HepG2 (cell line): ENCODE measurements around the gene MTA2. TPM values are rescaled to one million over a fixed set of nuclear protein-coding genes. Genes with fewer than 3 reads are reported as not detected.

Experiments used
- AGO1 ChIP-seq: fragments of 200-400 bp; formaldehyde crosslinking; IDR thresholded peaks from 2 replicates; pipeline ENCODE4 v1.6.1; 2017; ENCODE audit warnings: mild to moderate bottlenecking, low read depth, low read length, moderate library complexity; ENCODE audit not compliant: poor library complexity, severe bottlenecking
- BRCA1 ChIP-seq: sonication (generic); formaldehyde crosslinking; IDR thresholded peaks from 2 replicates; pipeline ENCODE4 v1.4.0; 2020; ENCODE audit warnings: missing genetic modification reagents
- ELF1 ChIP-seq: sonication (generic); formaldehyde crosslinking; IDR thresholded peaks from 2 replicates; pipeline ENCODE4 v1.4.0; 2020; ENCODE audit warnings: missing genetic modification reagents
- ERF ChIP-seq: IDR thresholded peaks from 2 replicates; pipeline ENCODE4 v1.6.1; 2018; ENCODE audit warnings: missing biosample characterization, missing genetic modification reagents
- KDM5B ChIP-seq: sonication (generic); formaldehyde crosslinking; IDR thresholded peaks from 2 replicates; pipeline ENCODE4 v1.4.0; 2020; ENCODE audit warnings: missing genetic modification reagents, mild to moderate bottlenecking, borderline replicate concordance
- MAFF ChIP-seq: IDR thresholded peaks from 2 replicates; pipeline ENCODE4 v1.6.1; 2011; ENCODE audit warnings: low read depth, low read length, improper control_type of control experiment
- MLLT10 ChIP-seq: sonication (generic); formaldehyde crosslinking; IDR thresholded peaks from 2 replicates; pipeline ENCODE4 v1.4.0; 2020; ENCODE audit warnings: missing genetic modification reagents
- NFKB2 ChIP-seq: sonication (generic); formaldehyde crosslinking; IDR thresholded peaks from 2 replicates; pipeline ENCODE4 v1.4.0; 2020; ENCODE audit warnings: missing genetic modification reagents, borderline replicate concordance
- RORA ChIP-seq: sonication (generic); formaldehyde crosslinking; IDR thresholded peaks from 2 replicates; pipeline ENCODE4 v1.5.0; 2020; ENCODE audit warnings: mild to moderate bottlenecking, missing genetic modification reagents, moderate library complexity
- SIX4 ChIP-seq: sonication (generic); formaldehyde crosslinking; IDR thresholded peaks from 2 replicates; pipeline ENCODE4 v1.4.0; 2020; ENCODE audit warnings: missing genetic modification reagents
- SMAD1 ChIP-seq: sonication (generic); formaldehyde crosslinking; IDR thresholded peaks from 2 replicates; pipeline ENCODE4 v1.4.0; 2020; ENCODE audit warnings: missing genetic modification reagents, low read depth, mild to moderate bottlenecking, borderline replicate concordance
- SMAD3 ChIP-seq: sonication (generic); formaldehyde crosslinking; IDR thresholded peaks from 2 replicates; pipeline ENCODE4 v1.4.0; 2020; ENCODE audit warnings: missing genetic modification reagents
- SMYD3 ChIP-seq: sonication (generic); formaldehyde crosslinking; IDR thresholded peaks from 2 replicates; pipeline ENCODE4 v1.8.1; 2023; ENCODE audit warnings: mild to moderate bottlenecking, missing genetic modification reagents
- SPEN ChIP-seq: sonication (generic); formaldehyde crosslinking; IDR thresholded peaks from 2 replicates; pipeline ENCODE4 v1.5.1; 2020; ENCODE audit warnings: low read depth, mild to moderate bottlenecking, missing genetic modification reagents
- TAF1 ChIP-seq: sonication (generic); formaldehyde crosslinking; IDR thresholded peaks from 2 replicates; pipeline ENCODE4 v1.4.0; 2020; ENCODE audit warnings: missing genetic modification reagents
- TIGD3 ChIP-seq: sonication (generic); formaldehyde crosslinking; IDR thresholded peaks from 2 replicates; pipeline ENCODE4 v1.5.1; 2020; ENCODE audit warnings: mild to moderate bottlenecking, missing genetic modification reagents, borderline replicate concordance
- ZBTB3 ChIP-seq: sonication (generic); formaldehyde crosslinking; IDR thresholded peaks from 2 replicates; pipeline ENCODE4 v1.4.0; 2020; ENCODE audit warnings: low read depth, mild to moderate bottlenecking, moderate library complexity, missing genetic modification reagents, borderline replicate concordance
- ZKSCAN1 ChIP-seq: fragments of 150-350 bp; IDR thresholded peaks from 2 replicates; pipeline ENCODE4 v1.6.1; 2014; ENCODE audit warnings: low read length
- ZKSCAN5 ChIP-seq: sonication (generic); formaldehyde crosslinking; IDR thresholded peaks from 2 replicates; pipeline ENCODE4 v1.5.1; 2020; ENCODE audit warnings: mild to moderate bottlenecking, missing genetic modification reagents
- ZNF12 ChIP-seq: sonication (generic); formaldehyde crosslinking; IDR thresholded peaks from 2 replicates; pipeline ENCODE4 v1.5.0; 2020; ENCODE audit warnings: missing genetic modification reagents
- ZNF296 ChIP-seq: sonication (generic); formaldehyde crosslinking; conservative IDR thresholded peaks from 2 replicates; pipeline ENCODE4 v1.5.0; 2020; ENCODE audit warnings: mild to moderate bottlenecking, missing genetic modification reagents
- ZNF317 ChIP-seq: sonication (generic); formaldehyde crosslinking; IDR thresholded peaks from 2 replicates; pipeline ENCODE4 v1.5.0; 2020; ENCODE audit warnings: mild to moderate bottlenecking, missing genetic modification reagents
- ZNF367 ChIP-seq: sonication (generic); formaldehyde crosslinking; IDR thresholded peaks from 2 replicates; pipeline ENCODE4 v1.4.0; 2020; ENCODE audit warnings: missing genetic modification reagents, borderline replicate concordance
- ZNF558 ChIP-seq: sonication (generic); formaldehyde crosslinking; IDR thresholded peaks from 2 replicates; pipeline ENCODE4 v1.9.0; 2022; ENCODE audit warnings: mild to moderate bottlenecking, missing genetic modification reagents, borderline replicate concordance
- ZNF562 ChIP-seq: sonication (generic); formaldehyde crosslinking; IDR thresholded peaks from 2 replicates; pipeline ENCODE4 v1.8.0; 2022; ENCODE audit warnings: missing genetic modification reagents, borderline replicate concordance
- ZNF570 ChIP-seq: sonication (generic); formaldehyde crosslinking; IDR thresholded peaks from 2 replicates; pipeline ENCODE4 v1.4.0; 2020; ENCODE audit warnings: mild to moderate bottlenecking, missing genetic modification reagents, borderline replicate concordance
- ZNF672 ChIP-seq: sonication (generic); formaldehyde crosslinking; IDR thresholded peaks from 2 replicates; pipeline ENCODE4 v1.8.1; 2022; ENCODE audit warnings: missing genetic modification reagents
- ZNF792 ChIP-seq: IDR thresholded peaks from 2 replicates; pipeline ENCODE4 v1.6.1; 2016
- polyA plus RNA-seq, 8 experiments: library from polyadenylated mRNA; depleted of rRNA in 3 of 8; stranded (reverse) in 7 of 8; unstranded in 1 of 8; fragments of >200 nt; fragmentation: Illumina TruSeq in 4 of 8; extraction: Trizol in 4 of 8; gene quantifications; 2 replicates each; pipeline versions ENCODE4 v1.2.1 to v1.2.3, GENCODE V29; 2011 to 2016; ENCODE audit warnings: low read depth in 4 of 8, missing spikeins in 1 of 8, mixed read lengths in 1 of 8; ENCODE audit not compliant: insufficient read depth in 1 of 8
- total RNA-seq, 5 experiments: library from RNA; depleted of rRNA; stranded (reverse); fragments of >200 nt; fragmentation: Illumina TruSeq; extraction: Trizol; gene quantifications; 2 replicates each; pipeline ENCODE4 v1.2.3, GENCODE V29; 2016; ENCODE audit warnings: low read depth in 1 of 5
- TF ChIP-seq, protein P1 (sequence below): sonication (generic); formaldehyde crosslinking; IDR thresholded peaks from 2 replicates; pipeline ENCODE4 v1.5.0; 2020; ENCODE audit warnings: mild to moderate bottlenecking, missing genetic modification reagents

Gene MTA2
- total and polyA plus RNA-seq, 2 of the 13 experiments (the other 11 are each of a cell fraction or from before 2014, with no cell fraction given): 14.0 to 70.0 TPM

DNA sequence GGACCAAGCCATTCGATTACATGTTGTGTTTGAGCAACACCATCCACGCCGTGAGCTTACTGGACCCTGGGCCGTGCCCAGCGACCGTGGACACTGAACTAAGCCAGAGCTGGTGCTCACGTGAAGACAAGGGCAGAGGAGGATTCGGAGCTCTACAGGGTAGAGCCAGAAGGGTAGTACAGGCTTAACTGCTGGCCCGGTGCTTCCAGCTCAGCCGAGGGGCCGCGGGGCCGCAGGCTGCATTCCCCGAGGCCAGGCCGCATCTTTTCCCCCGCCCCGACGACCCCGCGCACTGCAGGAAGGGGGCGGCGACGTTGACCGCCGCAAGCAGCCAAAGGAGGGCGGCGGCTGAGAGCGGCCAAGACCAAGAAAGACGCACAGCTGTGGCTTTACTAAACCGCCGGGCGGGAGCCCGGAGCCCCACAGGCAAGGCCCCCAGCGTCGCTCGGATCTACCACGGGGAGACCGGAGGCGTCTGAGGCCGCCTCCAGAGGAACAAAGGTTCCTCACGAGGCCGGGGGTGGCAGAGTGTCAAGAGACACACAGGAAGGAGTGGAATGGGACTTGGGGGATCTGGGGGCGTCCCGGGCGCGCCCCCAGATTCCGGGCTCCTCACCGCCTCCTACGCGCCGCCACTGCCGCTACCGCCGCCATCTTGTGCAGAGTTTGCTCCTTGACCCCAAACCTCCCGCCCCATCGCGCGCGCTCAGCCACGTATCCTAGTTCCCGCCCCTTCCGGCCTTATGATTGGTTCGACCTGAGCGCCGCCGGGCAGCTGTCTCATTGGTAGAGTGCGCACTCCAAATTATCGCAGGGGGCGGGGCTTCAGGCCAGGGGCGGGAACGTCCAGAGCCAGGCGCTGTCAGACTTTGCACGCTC lies 44.5 kb upstream of the MTA2 start, which contains the start of gene GANAB (continued):
- TF ChIP-seq ZNF792 (CRISPR knock-in tag): no peak; the same call in 1 of the 2 replicates
- no peak for TF ChIP-seq ZNF562 (CRISPR knock-in tag)
- TF ChIP-seq ERF (CRISPR knock-in tag): peak; percentile 80
- no peak for TF ChIP-seq ZNF12 (CRISPR knock-in tag)
- TF ChIP-seq ZKSCAN5 (CRISPR knock-in tag): 0 out of 2 replicates have a peak, but pooled peaks have one; percentile 55
- no peak for TF ChIP-seq SMAD3 (CRISPR knock-in tag)
- no peak for TF ChIP-seq SMYD3 (CRISPR knock-in tag)
- TF ChIP-seq ZNF672 (CRISPR knock-in tag): no peak
- TF ChIP-seq TAF1 (CRISPR knock-in tag): peak; percentile 96
- TF ChIP-seq ELF1 (CRISPR knock-in tag): peak; percentile 48; the same call in 1 of the 2 replicates
- TF ChIP-seq TIGD3 (CRISPR knock-in tag): 0 out of 2 replicates have a peak, but pooled peaks have one; percentile 29
- no peak for TF ChIP-seq RORA
- TF ChIP-seq ZNF558 (CRISPR knock-in tag): no peak
- TF ChIP-seq MAFF: no peak
- TF ChIP-seq SPEN (CRISPR knock-in tag): peak; percentile 67; the same call in 1 of the 2 replicates
- peak; percentile 74 for TF ChIP-seq KDM5B (CRISPR knock-in tag)
- TF ChIP-seq SMAD1: no peak; the same call in 1 of the 2 replicates
- TF ChIP-seq AGO1: peak; percentile 84
- peak; percentile 61; the same call in 1 of the 2 replicates for TF ChIP-seq ZNF317
- peak; percentile 21; the same call in 1 of the 2 replicates for TF ChIP-seq NFKB2
- no peak for TF ChIP-seq MLLT10 (CRISPR knock-in tag)
- no peak for TF ChIP-seq ZBTB3 (CRISPR knock-in tag)
- no peak for TF ChIP-seq ZKSCAN1
- TF ChIP-seq ZNF296 (CRISPR knock-in tag): no peak; the same call in 1 of the 2 replicates
- TF ChIP-seq BRCA1: no peak
- TF ChIP-seq ZNF570 (CRISPR knock-in tag): no peak
- TF ChIP-seq, protein P1, sequence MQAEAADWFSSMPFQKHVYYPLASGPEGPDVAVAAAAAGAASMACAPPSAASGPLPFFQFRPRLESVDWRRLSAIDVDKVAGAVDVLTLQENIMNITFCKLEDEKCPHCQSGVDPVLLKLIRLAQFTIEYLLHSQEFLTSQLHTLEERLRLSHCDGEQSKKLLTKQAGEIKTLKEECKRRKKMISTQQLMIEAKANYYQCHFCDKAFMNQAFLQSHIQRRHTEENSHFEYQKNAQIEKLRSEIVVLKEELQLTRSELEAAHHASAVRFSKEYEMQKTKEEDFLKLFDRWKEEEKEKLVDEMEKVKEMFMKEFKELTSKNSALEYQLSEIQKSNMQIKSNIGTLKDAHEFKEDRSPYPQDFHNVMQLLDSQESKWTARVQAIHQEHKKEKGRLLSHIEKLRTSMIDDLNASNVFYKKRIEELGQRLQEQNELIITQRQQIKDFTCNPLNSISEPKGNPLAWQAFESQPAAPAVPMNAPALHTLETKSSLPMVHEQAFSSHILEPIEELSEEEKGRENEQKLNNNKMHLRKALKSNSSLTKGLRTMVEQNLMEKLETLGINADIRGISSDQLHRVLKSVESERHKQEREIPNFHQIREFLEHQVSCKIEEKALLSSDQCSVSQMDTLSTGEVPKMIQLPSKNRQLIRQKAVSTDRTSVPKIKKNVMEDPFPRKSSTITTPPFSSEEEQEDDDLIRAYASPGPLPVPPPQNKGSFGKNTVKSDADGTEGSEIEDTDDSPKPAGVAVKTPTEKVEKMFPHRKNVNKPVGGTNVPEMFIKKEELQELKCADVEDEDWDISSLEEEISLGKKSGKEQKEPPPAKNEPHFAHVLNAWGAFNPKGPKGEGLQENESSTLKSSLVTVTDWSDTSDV: no peak
- TF ChIP-seq ZNF367 (CRISPR knock-in tag): no peak
- no peak for TF ChIP-seq SIX4 (CRISPR knock-in tag)
